Adrenal gland (tissue), 12 donors: Measurements from ENCODE around the gene IL36G. TPM values are rescaled to one million over a fixed set of nuclear protein-coding genes. Genes with fewer than 3 reads are reported as not detected.

Experiments used
- DNase-seq, 7 donors: peaks; one replicate each; pipeline ENCODE4 v3.0.0-alpha.2; 2019 to 2020
- H3K27ac ChIP-seq, 5 donors: fragments of 200-600 bp; sonication (generic) in 4 of 5; 1 replicate in 3 of 5; 2 replicates in 2 of 5; pipeline versions ENCODE4 v1.5.1 to v1.8.0; 2016 to 2020; ENCODE audit warnings: mild to moderate bottlenecking in 1 of 5
- H3K27me3 ChIP-seq: fragments of 200-600 bp; 2 replicates; pipeline ENCODE4 v1.8.0; 2021
- H3K36me3 ChIP-seq, 2 donors: fragments of 200-600 bp; replicated peaks in 1 of 2; 1 replicate in 1 of 2; 2 replicates in 1 of 2; pipeline versions ENCODE4 v1.5.1 to v1.8.0; 2018 to 2022
- H3K4me1 ChIP-seq, 2 donors: fragments of 200-600 bp; replicated peaks in 1 of 2; 1 replicate in 1 of 2; 2 replicates in 1 of 2; pipeline versions ENCODE4 v1.5.1 to v1.8.0; 2018 to 2021
- H3K4me3 ChIP-seq, 4 donors: fragments of 200-600 bp; sonication (generic) in 3 of 4; one replicate each; pipeline ENCODE4 v1.5.1; 2016 to 2018
- H3K9me3 ChIP-seq, 3 donors: fragments of 200-600 bp; sonication (generic) in 1 of 3; replicated peaks in 1 of 3; 1 replicate in 2 of 3; 2 replicates in 1 of 3; pipeline versions ENCODE4 v1.5.1 to v1.8.0; 2016 to 2021
- CTCF ChIP-seq, 6 experiments: fragments of 450-650 bp in 4 of 6; fragments of 200-600 bp in 2 of 6; sonication (generic) in 1 of 6; IDR thresholded peaks; 1 replicate in 5 of 6; 2 replicates in 1 of 6; pipeline versions ENCODE4 v1.5.1 to v1.8.0; 2016 to 2021; ENCODE audit warnings: antibody characterized with exemption in 6 of 6, mild to moderate bottlenecking in 2 of 6, moderate library complexity in 1 of 6
- POLR2A ChIP-seq, 2 donors: fragments of 450-650 bp; IDR thresholded peaks; one replicate each; pipeline ENCODE4 v1.6.1; 2017; ENCODE audit warnings: antibody characterized with exemption in 2 of 2, mild to moderate bottlenecking in 2 of 2, moderate library complexity in 1 of 2
- WGBS, 4 donors: extraction: QIAGEN DNeasy Blood & Tissue Kit in 2 of 4; methylation state at CpG; one replicate each; pipeline versions ENCODE4 v1.1.5 to v1.1.7; 2013 to 2017; 5-methylcytosine and 5-hydroxymethylcytosine counted together
- intact Hi-C, 2 donors: fragments of 100-400 bp; cut with DNase I; formaldehyde crosslinking; loops; one replicate each; pipeline versions ENCODE4 v1.14.1 to v1.15.0; 2022 to 2023
- polyA plus RNA-seq, 3 donors: library from polyadenylated mRNA; stranded (reverse); fragments of 200-250 nt in 2 of 3; fragments of 350-450 nt in 1 of 3; fragmentation: Illumina TruSeq in 1 of 3; extraction: RNeasy Lipid Tissue Mini Kit (QIAGEN cat#74804) in 1 of 3; gene quantifications; one replicate each; pipeline ENCODE4 v1.2.3, GENCODE V29; 2013 to 2014
- total RNA-seq, 9 donors: library from RNA; depleted of rRNA in 4 of 9; stranded (reverse); fragments of >200 nt in 4 of 9; fragments of 120-200 nt in 1 of 9; fragmentation: NEBNext Ultra II Directional in 1 of 9; extraction: Animal tissue kit (Norgen Biotek cat#: 25700) in 1 of 9; gene quantifications; one replicate each; pipeline versions ENCODE4 v1.1.0 to v1.2.4, GENCODE V29; 2013 to 2023
- donor health status: healthy with polysubstance abuse.
- donor health status: Bipolar disorder and iron deficiency.
- donor health status: DM: yes; HTN: yes; CAD: no.
- donor health status: DM: no; HTN: no; CAD: no.
- donor health status: DM: no; HTN: no; CAD: no.
- donor health status: DM: yes; HTN: yes; CAD: no.

The IL36G gene
- total and polyA plus RNA-seq, 12 donors, result 0.28 TPM; not detected in 11

DNA sequence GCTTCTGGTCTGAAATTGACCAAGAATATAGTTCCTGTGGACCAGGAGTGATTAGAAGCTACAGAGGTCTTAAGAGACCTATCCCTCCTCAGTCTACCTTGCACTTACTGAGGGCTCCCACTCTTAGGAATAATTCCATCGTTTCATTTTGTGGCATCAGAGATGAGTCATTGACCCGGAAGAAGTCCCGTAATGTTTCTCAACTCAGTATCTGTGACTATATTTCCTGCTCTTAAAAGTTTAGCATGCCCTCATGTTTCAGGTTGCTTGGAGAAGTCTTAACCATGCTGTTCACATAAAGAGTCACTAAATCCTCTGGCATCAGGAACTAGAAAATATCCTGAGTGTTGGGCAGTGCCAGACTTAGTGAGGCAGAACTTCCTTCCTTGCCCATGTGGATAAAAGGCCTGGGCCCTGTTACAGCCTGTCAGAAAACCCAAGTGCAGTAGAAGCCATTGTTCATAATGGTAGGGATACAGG lies 27.3 kb downstream of the IL36G start, which contains the start of gene IL36A:
Gene IL36A, plus strand, starts transcription at position 430 of the 480 bp plus-strand sequence. CDS start 413 bp downstream, outside the sequence.
- intact Hi-C loops, result no loop called here
- WGBS, 4 donors, result 68 to 96% (median 75%) methylated on average over 3 of the region's 3 CpGs
- TF ChIP-seq CTCF (IDR thresholded peaks at IDR 0.05) (no peak), POLR2A (IDR thresholded peaks at IDR 0.05) (no peak)
- Histone ChIP-seq H3K4me3 (no peak within 1 kb of the TSS), H3K36me3 (no peaks in the 10 kb centered on the region), H3K27me3 (no peaks in the 10 kb centered on the region), H3K9me3 (peaks cover 0 to 8% (median 0%) of the 10 kb centered on the region in 3 donors), H3K27ac (no peak within 1 kb of the TSS), H3K4me1 (no peaks in the 10 kb centered on the region)
- DNase-seq, result no peak

DNA sequence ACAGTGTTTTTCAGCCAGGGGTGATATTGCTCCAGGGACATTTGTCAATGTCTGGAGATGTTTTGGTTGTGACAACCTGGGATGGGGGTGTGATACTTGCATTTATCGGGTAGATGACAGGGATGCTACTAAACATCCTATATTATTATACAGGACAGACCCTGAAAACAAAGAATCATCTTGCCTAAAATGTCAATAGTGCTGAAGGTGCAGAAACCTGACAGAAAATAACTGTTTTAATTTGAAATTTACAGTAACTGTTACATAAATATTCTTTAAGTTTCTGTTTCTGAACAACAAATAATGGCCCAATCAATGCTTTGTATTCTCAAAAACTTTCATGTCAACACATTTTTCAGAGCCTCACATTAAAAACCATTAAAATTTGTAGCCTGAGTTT lies 29.4 kb downstream of the IL36G start:
- Histone ChIP-seq H3K27ac (no peak overlapping the region), H3K9me3 (no peaks in the 10 kb centered on the region), H3K4me3 (no peak overlapping the region), H3K36me3 (no peaks in the 10 kb centered on the region), H3K27me3 (no peaks in the 10 kb centered on the region), H3K4me1 (no peaks in the 10 kb centered on the region)
- TF ChIP-seq CTCF (IDR thresholded peaks at IDR 0.05), result no peak
- TF ChIP-seq POLR2A (IDR thresholded peaks at IDR 0.05), result no peak
- intact Hi-C loops, result no loop called here
- no peak for DNase-seq
- WGBS, 4 donors, result 73 to 89% (median 81%) methylated on average over 1 of the region's 1 CpG

- no peaks in the 10 kb centered on the region for H3K9me3 ChIP-seq
- no peaks in the 10 kb centered on the region for H3K27me3 ChIP-seq
- intact Hi-C loops, result no loop called here
- no peaks in the 10 kb centered on the region for H3K4me1 ChIP-seq
- H3K27ac ChIP-seq, result no peak overlapping the region
- WGBS, 4 donors, result 54 to 76% (median 62%) methylated on average over 1 of the region's 1 CpG
- TF ChIP-seq CTCF (IDR thresholded peaks at IDR 0.05) (no peak), POLR2A (IDR thresholded peaks at IDR 0.05) (no peak)
- no peaks in the 10 kb centered on the region for H3K36me3 ChIP-seq
- no peak overlapping the region for H3K4me3 ChIP-seq
- no peak for DNase-seq
Observed at GRCh38 chr2:113009622-113010021, 31.8 kb downstream of the IL36G start.

- H3K27me3 ChIP-seq, result no peaks in the 10 kb centered on the region
- H3K4me1 ChIP-seq, result no peaks in the 10 kb centered on the region
- H3K36me3 ChIP-seq, result no peaks in the 10 kb centered on the region
- no peak overlapping the region for H3K27ac ChIP-seq
- intact Hi-C loops, result no loop called here
- TF ChIP-seq CTCF (IDR thresholded peaks at IDR 0.05) (no peak), POLR2A (IDR thresholded peaks at IDR 0.05) (no peak)
- 30 to 60% (median 46%) methylated on average over 2 of the region's 2 CpGs for WGBS, 4 donors
- no peaks in the 10 kb centered on the region for H3K9me3 ChIP-seq
- DNase-seq, result no peak
- no peak overlapping the region for H3K4me3 ChIP-seq
Observed at GRCh38 chr2:113010088-113010487, 32.3 kb downstream of the IL36G start.
